Liver (tissue), 9 donors: ENCODE data around the gene DPM3. TPM values are rescaled to one million over a fixed set of nuclear protein-coding genes. Genes with fewer than 3 reads are reported as not detected.

Experiments
- DNase-seq: peaks from one replicate; pipeline ENCODE4 v3.0.0-alpha.2; 2017; ENCODE audit warnings: low spot score
- H3K27ac ChIP-seq, 2 donors: one replicate each; pipeline ENCODE4 v1.7.0; 2013; ENCODE audit warnings: inconsistent platforms in 2 of 2, low read length in 2 of 2, control low read depth in 1 of 2, low read depth in 1 of 2, mild to moderate bottlenecking in 1 of 2
- H3K27me3 ChIP-seq, 4 donors: one replicate each; pipeline versions ENCODE4 v1.6.1 to v1.7.0; 2013; ENCODE audit warnings: low read length in 3 of 4, inconsistent platforms in 1 of 4, mild to moderate bottlenecking in 1 of 4, moderate library complexity in 1 of 4; ENCODE audit not compliant: control insufficient read depth in 4 of 4, insufficient read depth in 4 of 4
- H3K36me3 ChIP-seq, 4 donors: one replicate each; pipeline versions ENCODE4 v1.6.1 to v1.7.0; 2013; ENCODE audit warnings: low read length in 3 of 4, mild to moderate bottlenecking in 3 of 4, low read depth in 1 of 4, moderate library complexity in 1 of 4; ENCODE audit not compliant: control insufficient read depth in 4 of 4, insufficient read depth in 3 of 4
- H3K4me1 ChIP-seq, 4 donors: one replicate each; pipeline versions ENCODE4 v1.6.1 to v1.7.0; 2013; ENCODE audit warnings: low read length in 3 of 4, mild to moderate bottlenecking in 3 of 4, moderate library complexity in 1 of 4; ENCODE audit not compliant: control insufficient read depth in 4 of 4, insufficient read depth in 4 of 4
- H3K4me3 ChIP-seq, 3 donors: one replicate each; pipeline versions ENCODE4 v1.6.1 to v1.7.0; 2013; ENCODE audit warnings: low read length in 3 of 3, control low read depth in 1 of 3, low read depth in 1 of 3, mild to moderate bottlenecking in 1 of 3
- H3K9ac ChIP-seq, 2 donors: one replicate each; pipeline ENCODE4 v1.7.0; 2013; ENCODE audit warnings: low read length in 2 of 2, mild to moderate bottlenecking in 2 of 2, moderate library complexity in 2 of 2, control low read depth in 1 of 2, low read depth in 1 of 2
- H3K9me3 ChIP-seq, 4 donors: one replicate each; pipeline versions ENCODE4 v1.6.1 to v1.7.0; 2013; ENCODE audit warnings: low read length in 3 of 4; ENCODE audit not compliant: control insufficient read depth in 4 of 4
- EGR1 ChIP-seq, 2 donors: IDR thresholded peaks; 2 replicates each; pipeline ENCODE4 v1.6.1; 2016 to 2018; ENCODE audit warnings: antibody characterized with exemption in 2 of 2, low read depth in 2 of 2
- FOXA1 ChIP-seq: IDR thresholded peaks from 2 replicates; pipeline ENCODE4 v1.6.1; 2016; ENCODE audit warnings: antibody characterized with exemption
- FOXA2 ChIP-seq: IDR thresholded peaks from 2 replicates; pipeline ENCODE4 v1.6.1; 2016; ENCODE audit warnings: antibody characterized with exemption
- GABPA ChIP-seq, 2 donors: IDR thresholded peaks in 1 of 2; conservative IDR thresholded peaks in 1 of 2; 2 replicates each; pipeline ENCODE4 v1.6.1; 2016; ENCODE audit warnings: antibody characterized with exemption in 2 of 2, mild to moderate bottlenecking in 1 of 2, moderate library complexity in 1 of 2
- HNF4A ChIP-seq, 2 donors: conservative IDR thresholded peaks; 2 replicates each; pipeline ENCODE4 v1.6.1; 2016; ENCODE audit warnings: antibody characterized with exemption in 2 of 2, mild to moderate bottlenecking in 2 of 2
- HNF4G ChIP-seq: IDR thresholded peaks from 2 replicates; pipeline ENCODE4 v1.6.1; 2016; ENCODE audit warnings: antibody characterized with exemption
- JUND ChIP-seq, 2 donors: IDR thresholded peaks; 2 replicates each; pipeline ENCODE4 v1.6.1; 2016; ENCODE audit warnings: antibody characterized with exemption in 2 of 2
- NR2F2 ChIP-seq: IDR thresholded peaks from 2 replicates; pipeline ENCODE4 v1.6.1; 2016; ENCODE audit warnings: antibody characterized with exemption
- RAD21 ChIP-seq, 2 donors: IDR thresholded peaks; 2 replicates each; pipeline ENCODE4 v1.6.1; 2016; ENCODE audit warnings: antibody characterized with exemption in 2 of 2, mild to moderate bottlenecking in 2 of 2
- RXRA ChIP-seq, 2 donors: IDR thresholded peaks; 2 replicates each; pipeline ENCODE4 v1.6.1; 2017 to 2018; ENCODE audit warnings: antibody characterized with exemption in 2 of 2, mild to moderate bottlenecking in 1 of 2
- SP1 ChIP-seq: IDR thresholded peaks from 2 replicates; pipeline ENCODE4 v1.6.1; 2018; ENCODE audit warnings: antibody characterized with exemption, mild to moderate bottlenecking
- TAF1 ChIP-seq: conservative IDR thresholded peaks from 2 replicates; pipeline ENCODE4 v1.6.1; 2016; ENCODE audit warnings: antibody characterized with exemption, mild to moderate bottlenecking
- YY1 ChIP-seq: IDR thresholded peaks from 2 replicates; pipeline ENCODE4 v1.6.1; 2016; ENCODE audit warnings: antibody characterized with exemption, mild to moderate bottlenecking
- WGBS: extraction: QIAGEN DNeasy Blood & Tissue Kit; methylation state at CpG from one replicate; pipeline ENCODE4 v1.1.7; 2013; 5-methylcytosine and 5-hydroxymethylcytosine counted together
- polyA plus RNA-seq, 2 donors: library from polyadenylated mRNA; stranded (reverse) in 1 of 2; unstranded in 1 of 2; fragments of 200-250 nt in 1 of 2; fragments of >200 nt in 1 of 2; fragmentation: Nextera tagmentation in 1 of 2; extraction: Ambion mirVana in 1 of 2; gene quantifications; one replicate each; pipeline versions ENCODE4 v1.2.1 to v1.2.3, GENCODE V29; 2013 to 2015
- total RNA-seq, 2 donors: library from RNA; depleted of rRNA; stranded (reverse); fragments of >200 nt; gene quantifications; one replicate each; pipeline ENCODE4 v1.2.3, GENCODE V29; 2014
- TF ChIP-seq, protein P1 (sequence below): fragments of 150-350 bp; IDR thresholded peaks from 2 replicates; pipeline ENCODE4 v1.5.1; 2017; ENCODE audit warnings: improper control_type of control experiment, low read depth, low read length; ENCODE audit not compliant: missing input control
- TF ChIP-seq, protein P2 (sequence below): IDR thresholded peaks from 2 replicates; pipeline ENCODE4 v1.6.1; 2016; ENCODE audit warnings: antibody characterized with exemption
- TF ChIP-seq, protein P3 (sequence below): IDR thresholded peaks from 2 replicates; pipeline ENCODE4 v1.6.1; 2016; ENCODE audit warnings: antibody characterized with exemption, mild to moderate bottlenecking
- TF ChIP-seq, protein P4 (sequence below): IDR thresholded peaks from 2 replicates; pipeline ENCODE4 v1.6.1; 2016; ENCODE audit warnings: antibody characterized with exemption
- TF ChIP-seq, protein P5 (sequence below): IDR thresholded peaks from 2 replicates; pipeline ENCODE4 v1.6.1; 2016; ENCODE audit warnings: antibody characterized with exemption
- donor health status: healthy.
- donor health status: healthy.
- donor health status: healthy.
- donor health status: healthy.
- donor health status: healthy.

DPM3 gene
- total and polyA plus RNA-seq, 4 donors = 27.3 to 134 (median 69.1) TPM

DNA sequence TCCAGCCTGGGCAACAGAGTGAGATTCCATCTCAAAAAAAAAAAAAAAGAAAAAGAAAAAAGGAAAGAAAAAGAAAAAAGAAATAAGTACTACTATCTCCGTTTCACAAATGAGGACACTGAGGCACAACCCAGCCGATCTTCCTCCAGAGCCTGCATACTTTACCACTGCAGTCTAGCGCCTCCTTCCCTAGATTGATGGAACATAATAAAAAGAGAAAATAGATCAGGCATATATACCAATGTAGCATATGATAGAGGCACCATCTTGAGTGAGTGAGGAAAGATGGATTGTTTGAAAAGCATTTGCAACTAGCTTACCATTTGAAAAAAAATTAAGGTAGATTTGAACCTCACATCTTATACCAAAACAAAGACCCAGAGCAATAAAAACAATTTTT lies 5.2 kb upstream of the DPM3 start:
- Histone ChIP-seq H3K9ac (no peak overlapping the region), H3K4me3 (no peak overlapping the region), H3K36me3 (no peaks in the 10 kb centered on the region), H3K27me3 (no peaks in the 10 kb centered on the region), H3K4me1 (peaks cover 0 to 2% (median 0%) of the 10 kb centered on the region in 4 donors), H3K9me3 (no peaks in the 10 kb centered on the region), H3K27ac (no peak overlapping the region)
- DNase-seq = no peak
- WGBS = 90% methylated on average over 3 of the region's 3 CpGs
- TF ChIP-seq FOXA2 (no peak), JUND (IDR thresholded peaks at IDR 0.05) (no peak), TAF1 (no peak), NR2F2 (no peak), FOXA1 (no peak), SP1 (no peak), HNF4A (conservative IDR thresholded peaks at IDR 0.05) (no peak), GABPA (IDR thresholded peaks at IDR 0.05 in 1 of 2, conservative IDR thresholded peaks at IDR 0.05 in 1 of 2) (no peak), RAD21 (IDR thresholded peaks at IDR 0.05) (no peak)
- TF ChIP-seq, protein P1, sequence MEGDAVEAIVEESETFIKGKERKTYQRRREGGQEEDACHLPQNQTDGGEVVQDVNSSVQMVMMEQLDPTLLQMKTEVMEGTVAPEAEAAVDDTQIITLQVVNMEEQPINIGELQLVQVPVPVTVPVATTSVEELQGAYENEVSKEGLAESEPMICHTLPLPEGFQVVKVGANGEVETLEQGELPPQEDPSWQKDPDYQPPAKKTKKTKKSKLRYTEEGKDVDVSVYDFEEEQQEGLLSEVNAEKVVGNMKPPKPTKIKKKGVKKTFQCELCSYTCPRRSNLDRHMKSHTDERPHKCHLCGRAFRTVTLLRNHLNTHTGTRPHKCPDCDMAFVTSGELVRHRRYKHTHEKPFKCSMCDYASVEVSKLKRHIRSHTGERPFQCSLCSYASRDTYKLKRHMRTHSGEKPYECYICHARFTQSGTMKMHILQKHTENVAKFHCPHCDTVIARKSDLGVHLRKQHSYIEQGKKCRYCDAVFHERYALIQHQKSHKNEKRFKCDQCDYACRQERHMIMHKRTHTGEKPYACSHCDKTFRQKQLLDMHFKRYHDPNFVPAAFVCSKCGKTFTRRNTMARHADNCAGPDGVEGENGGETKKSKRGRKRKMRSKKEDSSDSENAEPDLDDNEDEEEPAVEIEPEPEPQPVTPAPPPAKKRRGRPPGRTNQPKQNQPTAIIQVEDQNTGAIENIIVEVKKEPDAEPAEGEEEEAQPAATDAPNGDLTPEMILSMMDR = no peak
- TF ChIP-seq, protein P2, sequence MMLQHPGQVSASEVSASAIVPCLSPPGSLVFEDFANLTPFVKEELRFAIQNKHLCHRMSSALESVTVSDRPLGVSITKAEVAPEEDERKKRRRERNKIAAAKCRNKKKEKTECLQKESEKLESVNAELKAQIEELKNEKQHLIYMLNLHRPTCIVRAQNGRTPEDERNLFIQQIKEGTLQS = no peak
- TF ChIP-seq, protein P3, sequence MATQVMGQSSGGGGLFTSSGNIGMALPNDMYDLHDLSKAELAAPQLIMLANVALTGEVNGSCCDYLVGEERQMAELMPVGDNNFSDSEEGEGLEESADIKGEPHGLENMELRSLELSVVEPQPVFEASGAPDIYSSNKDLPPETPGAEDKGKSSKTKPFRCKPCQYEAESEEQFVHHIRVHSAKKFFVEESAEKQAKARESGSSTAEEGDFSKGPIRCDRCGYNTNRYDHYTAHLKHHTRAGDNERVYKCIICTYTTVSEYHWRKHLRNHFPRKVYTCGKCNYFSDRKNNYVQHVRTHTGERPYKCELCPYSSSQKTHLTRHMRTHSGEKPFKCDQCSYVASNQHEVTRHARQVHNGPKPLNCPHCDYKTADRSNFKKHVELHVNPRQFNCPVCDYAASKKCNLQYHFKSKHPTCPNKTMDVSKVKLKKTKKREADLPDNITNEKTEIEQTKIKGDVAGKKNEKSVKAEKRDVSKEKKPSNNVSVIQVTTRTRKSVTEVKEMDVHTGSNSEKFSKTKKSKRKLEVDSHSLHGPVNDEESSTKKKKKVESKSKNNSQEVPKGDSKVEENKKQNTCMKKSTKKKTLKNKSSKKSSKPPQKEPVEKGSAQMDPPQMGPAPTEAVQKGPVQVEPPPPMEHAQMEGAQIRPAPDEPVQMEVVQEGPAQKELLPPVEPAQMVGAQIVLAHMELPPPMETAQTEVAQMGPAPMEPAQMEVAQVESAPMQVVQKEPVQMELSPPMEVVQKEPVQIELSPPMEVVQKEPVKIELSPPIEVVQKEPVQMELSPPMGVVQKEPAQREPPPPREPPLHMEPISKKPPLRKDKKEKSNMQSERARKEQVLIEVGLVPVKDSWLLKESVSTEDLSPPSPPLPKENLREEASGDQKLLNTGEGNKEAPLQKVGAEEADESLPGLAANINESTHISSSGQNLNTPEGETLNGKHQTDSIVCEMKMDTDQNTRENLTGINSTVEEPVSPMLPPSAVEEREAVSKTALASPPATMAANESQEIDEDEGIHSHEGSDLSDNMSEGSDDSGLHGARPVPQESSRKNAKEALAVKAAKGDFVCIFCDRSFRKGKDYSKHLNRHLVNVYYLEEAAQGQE = no peak
- TF ChIP-seq, protein P4, sequence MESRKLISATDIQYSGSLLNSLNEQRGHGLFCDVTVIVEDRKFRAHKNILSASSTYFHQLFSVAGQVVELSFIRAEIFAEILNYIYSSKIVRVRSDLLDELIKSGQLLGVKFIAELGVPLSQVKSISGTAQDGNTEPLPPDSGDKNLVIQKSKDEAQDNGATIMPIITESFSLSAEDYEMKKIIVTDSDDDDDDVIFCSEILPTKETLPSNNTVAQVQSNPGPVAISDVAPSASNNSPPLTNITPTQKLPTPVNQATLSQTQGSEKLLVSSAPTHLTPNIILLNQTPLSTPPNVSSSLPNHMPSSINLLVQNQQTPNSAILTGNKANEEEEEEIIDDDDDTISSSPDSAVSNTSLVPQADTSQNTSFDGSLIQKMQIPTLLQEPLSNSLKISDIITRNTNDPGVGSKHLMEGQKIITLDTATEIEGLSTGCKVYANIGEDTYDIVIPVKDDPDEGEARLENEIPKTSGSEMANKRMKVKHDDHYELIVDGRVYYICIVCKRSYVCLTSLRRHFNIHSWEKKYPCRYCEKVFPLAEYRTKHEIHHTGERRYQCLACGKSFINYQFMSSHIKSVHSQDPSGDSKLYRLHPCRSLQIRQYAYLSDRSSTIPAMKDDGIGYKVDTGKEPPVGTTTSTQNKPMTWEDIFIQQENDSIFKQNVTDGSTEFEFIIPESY = no peak
- TF ChIP-seq, protein P5, sequence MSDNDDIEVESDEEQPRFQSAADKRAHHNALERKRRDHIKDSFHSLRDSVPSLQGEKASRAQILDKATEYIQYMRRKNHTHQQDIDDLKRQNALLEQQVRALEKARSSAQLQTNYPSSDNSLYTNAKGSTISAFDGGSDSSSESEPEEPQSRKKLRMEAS = no peak

DNA sequence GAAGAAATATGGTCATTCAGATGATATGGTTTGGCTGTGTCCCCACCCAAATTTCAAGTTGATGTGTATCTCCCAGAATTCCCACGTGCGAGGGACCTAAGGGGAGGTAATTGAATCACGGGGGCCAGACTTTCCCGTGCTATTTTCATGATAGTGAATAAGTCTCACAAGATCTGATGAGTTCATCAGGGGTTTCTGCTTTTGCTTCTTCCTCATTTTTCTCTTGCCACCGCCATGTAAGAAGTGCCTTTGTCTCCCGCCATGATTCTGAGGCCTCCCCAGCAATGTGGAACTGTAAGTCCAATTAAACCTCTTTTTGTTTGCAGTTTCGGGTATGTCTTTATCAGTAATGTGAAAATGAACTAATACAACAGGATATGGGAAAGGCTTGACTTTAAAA lies 1.4 kb upstream of the DPM3 start:
- no peak for DNase-seq
- Histone ChIP-seq H3K9me3 (no peaks in the 10 kb centered on the region), H3K4me1 (peaks cover 0 to 21% (median 13%) of the 10 kb centered on the region in 4 donors), H3K9ac (no peak overlapping the region), H3K36me3 (no peaks in the 10 kb centered on the region), H3K27me3 (no peaks in the 10 kb centered on the region), H3K27ac (no peak overlapping the region), H3K4me3 (no peak overlapping the region)
- TF ChIP-seq HNF4A (conservative IDR thresholded peaks at IDR 0.05) (no peak), EGR1 (IDR thresholded peaks at IDR 0.05; ENCODE audit: low read depth in 2 of 2) (no peak), JUND (IDR thresholded peaks at IDR 0.05) (no peak), NR2F2 (no peak), YY1 (no peak), RAD21 (IDR thresholded peaks at IDR 0.05) (no peak), RXRA (IDR thresholded peaks at IDR 0.05) (no peak), GABPA (IDR thresholded peaks at IDR 0.05 in 1 of 2, conservative IDR thresholded peaks at IDR 0.05 in 1 of 2) (no peak), FOXA1 (no peak), HNF4G (no peak)
- TF ChIP-seq, protein P1 = no peak
- TF ChIP-seq, protein P5 = no peak
- 86% methylated on average over 7 of the region's 7 CpGs for WGBS
